HG03354 (cell line): ENCODE measurements around the gene CSRNP2.
"Not testable (repeated sequence)": the region's sequence is repeated elsewhere in the genome, so short reads cannot be mapped to it uniquely, and the experiment has no call there.

Experiments
- ATAC-seq: cut with Tn5 transposase; IDR thresholded peaks from one replicate; pipeline ENCODE4 v1.9.1; 2021; ENCODE audit warnings: mild to moderate bottlenecking; ENCODE audit not compliant: unreplicated experiment, poor library complexity, severe bottlenecking

CSRNP2 gene

GRCh38 chr12:51080136-51080535 lies 3.3 kb downstream of the CSRNP2 start:
- no peak for ATAC-seq

DNA sequence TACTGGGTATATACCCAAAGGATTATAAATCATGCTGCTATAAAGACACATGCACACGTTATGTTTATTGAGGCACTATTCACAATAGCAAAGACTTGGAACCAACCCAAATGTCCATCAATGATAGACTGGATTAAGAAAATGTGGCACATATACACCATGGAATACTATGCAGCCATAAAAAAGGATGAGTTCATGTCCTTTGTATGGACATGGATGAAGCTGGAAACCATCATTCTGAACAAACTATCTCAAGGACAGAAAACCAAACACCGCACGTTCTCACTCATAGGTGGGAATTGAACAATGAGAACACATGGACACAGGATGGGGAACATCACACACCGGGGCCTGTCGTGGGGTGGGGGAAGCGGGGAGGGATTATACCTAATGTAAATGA lies 4.5 kb downstream of the CSRNP2 start:
- not testable (repeated sequence) for ATAC-seq

DNA sequence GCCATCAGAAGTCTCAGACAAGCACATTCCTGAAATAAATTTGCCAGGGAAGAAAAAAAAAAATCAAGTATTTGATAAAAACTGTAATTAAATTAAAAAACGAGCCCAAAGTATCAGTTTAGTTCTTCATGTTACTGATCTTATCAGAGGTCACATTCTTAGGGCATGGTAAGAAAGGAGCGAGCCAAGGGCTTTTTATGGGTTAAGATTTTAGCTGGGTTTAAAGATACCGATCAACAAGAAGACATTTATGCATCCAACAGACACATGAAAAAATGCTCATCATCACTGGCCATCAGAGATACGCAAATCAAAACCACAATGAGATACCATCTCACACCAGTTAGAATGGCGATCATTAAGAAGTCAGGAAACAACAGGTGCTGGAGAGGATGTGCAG lies 5.0 kb downstream of the CSRNP2 start:
- not testable (repeated sequence) for ATAC-seq

- no peak for ATAC-seq
Measured at GRCh38 chr12:51077930-51078329, 5.5 kb downstream of the CSRNP2 start.

DNA sequence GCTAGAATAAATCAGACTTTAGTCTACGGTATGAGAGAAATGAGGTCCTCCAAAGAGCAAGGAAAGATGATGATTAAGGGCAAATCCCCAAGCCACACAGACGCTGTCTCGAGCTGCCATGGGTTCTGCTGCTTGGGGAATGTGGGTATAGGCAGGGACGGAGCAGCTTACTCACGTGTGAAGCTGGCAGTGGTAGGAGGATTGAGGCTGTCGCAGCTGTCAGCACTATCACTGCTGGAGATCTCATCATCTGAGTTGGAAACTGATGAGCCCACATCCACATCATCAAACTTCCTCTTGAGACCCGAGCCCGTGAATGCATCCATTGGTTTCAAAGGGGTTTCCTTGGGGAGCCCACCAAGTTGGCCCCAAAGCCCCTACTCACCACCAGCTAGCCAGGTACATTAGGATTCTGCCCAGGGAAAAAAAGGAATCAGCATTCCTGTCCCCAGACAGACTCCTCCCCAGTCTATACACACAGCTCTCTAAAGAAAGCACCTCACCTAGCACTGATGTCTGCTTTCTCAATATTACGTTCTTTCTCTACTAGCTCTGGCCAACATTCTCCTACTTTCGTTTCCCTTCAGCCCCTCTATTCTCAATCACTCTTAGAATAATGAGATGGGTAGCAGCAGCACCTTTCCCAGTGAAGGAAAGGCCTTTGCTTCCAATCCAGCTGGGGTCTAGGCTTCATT lies 7.0 kb downstream of the CSRNP2 start:
- no peak for ATAC-seq

- ATAC-seq, result no peak
Measured at GRCh38 chr12:51075390-51075789, 8.0 kb downstream of the CSRNP2 start.

DNA sequence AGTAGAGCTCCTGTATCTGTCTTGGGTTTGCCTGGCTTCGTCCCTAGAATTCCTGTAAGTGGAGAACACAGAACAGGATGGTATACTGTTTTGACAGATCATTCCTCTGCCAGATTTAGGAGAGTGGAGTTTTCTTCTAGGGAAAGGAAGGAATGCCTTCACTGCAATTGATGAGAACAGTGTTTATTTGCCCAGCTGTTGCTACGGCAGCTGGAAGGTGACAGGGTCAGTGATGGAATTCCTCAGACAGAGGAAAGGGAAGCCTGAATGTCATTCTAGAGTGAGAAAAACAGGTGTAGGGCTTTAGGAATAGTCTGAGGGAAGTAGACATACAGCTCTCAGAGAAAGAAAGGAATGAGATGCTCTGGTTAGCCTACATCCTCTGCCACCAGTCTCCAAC lies 11.7 kb downstream of the CSRNP2 start:
- ATAC-seq, result no peak

- ATAC-seq, result no peak
Measured at GRCh38 chr12:51070004-51070403, 13.4 kb downstream of the CSRNP2 start.

GRCh38 chr12:51067771-51068170 lies 15.6 kb downstream of the CSRNP2 start:
- ATAC-seq, result no peak

- no peak for ATAC-seq
Measured at GRCh38 chr12:51067229-51067628, 16.2 kb downstream of the CSRNP2 start.

- ATAC-seq, result no peak
Measured at GRCh38 chr12:51065530-51065929, 17.9 kb downstream of the CSRNP2 start.

DNA sequence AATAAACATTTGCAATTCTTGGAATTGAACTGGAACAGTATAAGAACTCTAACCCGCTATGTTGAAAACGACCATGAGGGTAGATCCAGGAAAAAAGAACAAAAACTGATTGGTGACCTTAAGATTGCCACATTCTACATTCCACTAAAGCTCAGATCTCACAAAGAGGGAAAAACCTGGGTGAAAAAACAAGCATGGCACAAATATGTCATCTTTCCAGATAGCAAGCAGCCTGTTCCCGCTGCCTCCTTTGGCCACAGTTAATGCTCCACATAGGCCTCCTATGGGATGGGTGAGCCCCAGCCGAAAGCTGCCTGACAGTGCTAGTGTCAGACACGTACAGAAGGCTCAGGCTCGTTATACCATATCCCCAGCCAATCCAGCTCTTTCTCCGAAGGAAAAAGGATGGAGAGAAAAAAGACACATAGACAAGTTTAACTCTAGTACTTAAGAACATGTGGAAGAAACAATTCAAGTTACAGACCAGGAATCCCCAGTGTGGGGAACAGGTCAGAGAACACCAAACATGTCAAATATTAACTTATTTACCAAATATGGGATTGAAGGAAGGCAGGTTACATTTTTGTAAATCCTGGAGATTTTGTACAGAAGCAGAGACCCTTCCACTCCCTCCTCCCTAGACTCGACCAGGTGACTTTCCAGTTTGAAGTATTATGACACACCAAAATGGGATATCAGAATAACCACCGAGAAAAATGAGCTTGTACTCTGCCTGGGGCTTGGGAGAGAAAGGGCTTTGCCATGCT lies 20.6 kb downstream of the CSRNP2 start:
- no peak for ATAC-seq

DNA sequence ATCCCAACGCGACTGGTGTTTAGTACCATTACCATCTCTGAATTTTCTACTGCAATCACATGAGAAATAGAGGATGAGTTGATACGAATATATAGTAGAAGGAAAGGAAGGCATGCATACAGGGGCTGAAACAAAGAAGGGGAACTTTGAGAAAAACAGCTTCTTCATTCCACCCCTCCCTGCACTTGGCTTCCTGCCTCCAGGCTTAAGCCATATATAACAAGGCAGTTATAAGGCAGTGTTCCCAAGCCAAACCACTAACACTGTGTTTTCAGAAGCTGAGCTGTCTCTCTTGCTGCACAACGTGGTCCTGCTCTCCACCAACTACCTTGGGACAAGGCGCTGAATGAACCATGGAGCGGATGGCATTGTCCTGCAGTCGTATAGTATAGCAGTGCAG lies 24.3 kb downstream of the CSRNP2 start:
- no peak for ATAC-seq

DNA sequence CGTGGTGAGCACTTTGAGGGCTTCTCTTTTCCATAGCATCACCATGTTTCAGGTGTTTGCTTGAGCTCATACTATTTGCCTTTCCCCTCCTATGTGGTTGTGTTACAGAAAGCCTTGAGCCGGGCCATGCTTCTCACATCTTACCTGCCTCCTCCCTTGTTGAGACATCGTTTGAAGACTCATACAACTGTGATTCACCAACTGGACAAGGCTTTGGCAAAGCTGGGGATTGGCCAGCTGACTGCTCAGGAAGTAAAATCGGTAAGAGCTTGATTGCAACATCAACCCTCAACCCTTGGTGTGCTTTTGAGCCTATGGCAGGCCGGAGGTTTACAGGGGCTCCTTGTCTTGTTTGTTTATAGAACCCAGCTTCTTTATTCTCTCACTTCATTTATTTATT lies 27.2 kb downstream of the CSRNP2 start:
- no peak for ATAC-seq

GRCh38 chr12:51055060-51055459 lies 28.3 kb downstream of the CSRNP2 start:
- ATAC-seq, result no peak

GRCh38 chr12:51051787-51052186 lies 31.6 kb downstream of the CSRNP2 start:
- no peak for ATAC-seq

DNA sequence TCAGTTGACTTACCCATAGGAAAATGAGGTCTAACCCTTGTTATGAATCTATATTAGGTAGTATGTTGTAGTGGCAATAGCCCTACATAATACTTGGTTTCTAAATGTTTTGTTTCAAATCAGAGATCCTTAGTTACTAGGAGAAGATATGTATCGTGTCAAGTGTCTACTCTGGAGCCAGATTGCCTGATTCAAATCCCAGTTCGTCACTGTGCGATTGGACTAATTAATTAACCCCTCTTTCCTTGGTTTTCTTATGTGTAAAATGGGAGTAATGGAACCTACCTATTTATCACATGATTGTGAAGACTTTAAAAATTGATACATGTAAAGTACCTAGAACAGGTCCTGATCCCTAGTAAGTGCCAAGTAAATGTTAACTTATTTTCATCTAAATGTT lies 33.9 kb downstream of the CSRNP2 start:
- ATAC-seq, result no peak

DNA sequence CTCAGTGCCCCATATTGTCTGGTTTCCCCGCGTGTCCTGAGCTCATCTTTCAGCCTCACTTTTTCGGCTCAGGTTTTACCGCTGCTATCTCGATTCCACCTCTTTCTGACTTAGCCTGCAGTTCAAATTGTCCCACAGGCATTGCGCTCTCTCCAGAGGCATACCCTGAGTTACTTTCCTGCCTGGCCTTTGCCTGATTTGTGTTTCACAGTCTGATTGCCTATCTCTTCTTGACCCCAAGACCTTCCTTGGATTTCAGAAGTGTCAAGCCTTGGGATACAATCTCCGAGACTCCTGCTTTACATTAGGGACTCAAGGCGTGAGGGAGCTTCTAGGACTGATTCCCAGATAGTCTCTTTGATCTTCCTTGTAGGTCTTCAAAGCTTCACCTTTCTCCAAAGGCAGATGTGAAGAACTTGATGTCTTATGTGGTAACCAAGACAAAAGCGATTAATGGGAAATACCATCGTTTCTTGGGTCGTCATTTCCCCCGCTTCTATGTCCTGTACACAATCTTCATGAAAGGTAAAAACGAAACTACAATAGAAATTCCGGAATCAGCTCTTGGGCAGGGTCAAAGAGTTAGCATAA lies 34.6 kb downstream of the CSRNP2 start:
- ATAC-seq, result no peak

- ATAC-seq, result peak; percentile 95
Measured at GRCh38 chr12:51047655-51048540, 35.5 kb downstream of the CSRNP2 start, which contains the start of gene LETMD1. Gene LETMD1, plus strand, starts transcription at chr12:51048327. Its CDS starts 30 bp downstream, at chr12:51048357.

- no peak for ATAC-seq
Measured at GRCh38 chr12:51036279-51036678, 47.1 kb downstream of the CSRNP2 start.
